HepG2 (cell line): ENCODE results near the gene NCOA5. TPM values are rescaled to one million over a fixed set of nuclear protein-coding genes. Genes with fewer than 3 reads are reported as not detected.

Source experiments
- ATAC-seq: fragments of 200-7000 bp; cut with Tn5 transposase; 3 replicates; pipeline ENCODE4 v1.9.1; 2020; ENCODE audit warnings: mild to moderate bottlenecking, moderate library complexity
- BruUV-seq: library from RNA; stranded (reverse); fragments of 400-500 nt; replicated peaks from 2 replicates; lab custom pipeline; 2021; lab: Mats Ljungman, UMichigan
- CTCF ChIA-PET: fragments of 300-600 bp; formaldehyde crosslinking; extraction: SDS; loops from one replicate; lab custom pipeline; 2021; ENCODE audit warnings: low total read pairs, inconsistent platforms, low intra/inter-chr PET ratio; lab: Yijun Ruan, JAX
- POLR2A ChIA-PET: fragments of 350-600 bp; sonication (Branson Sonifier 250); formaldehyde crosslinking; loops from one replicate; lab custom pipeline; 2020; ENCODE audit warnings: antibody characterized with exemption, inconsistent platforms; lab: Yijun Ruan, JAX
- DNase-seq: peaks from one replicate; pipeline ENCODE4 v3.0.0-alpha.2; 2015; ENCODE audit warnings: low spot score
- FAIRE-seq: peaks from 3 replicates; lab custom pipeline; 2011; peaks lifted over from hg19 to GRCh38; lab: Jason Lieb, UNC
- H2AFZ ChIP-seq: one replicate; pipeline ENCODE4 v1.6.1; 2011; ENCODE audit warnings: low read length, inconsistent platforms
- H3K27ac ChIP-seq: fragments of 300-600 bp; 3 replicates; pipeline ENCODE4 v1.8.0; 2011; ENCODE audit warnings: mixed run types, mild to moderate bottlenecking, mixed read lengths, low read length, inconsistent platforms; ENCODE audit not compliant: insufficient read depth; ENCODE audit errors: extremely low read length
- H3K27me3 ChIP-seq, 2 experiments: fragments of 200-600 bp in 1 of 2; 2 replicates in 1 of 2; 3 replicates in 1 of 2; pipeline versions ENCODE4 v1.6.0 to v1.8.0; 2011; ENCODE audit warnings: low read length in 2 of 2, mild to moderate bottlenecking in 2 of 2, moderate library complexity in 2 of 2, inconsistent platforms in 1 of 2; ENCODE audit not compliant: insufficient read depth in 2 of 2, control insufficient read depth in 1 of 2
- H3K36me3 ChIP-seq, 2 experiments: fragments of 200-600 bp in 1 of 2; replicated peaks in 1 of 2; 2 replicates in 1 of 2; 3 replicates in 1 of 2; pipeline versions ENCODE4 v1.5.1 to v1.8.0; 2011; ENCODE audit warnings: low read length in 2 of 2, inconsistent platforms in 1 of 2; ENCODE audit not compliant: insufficient read depth in 2 of 2, control insufficient read depth in 1 of 2
- H3K4me1 ChIP-seq: 2 replicates; pipeline ENCODE4 v1.5.1; 2012; ENCODE audit warnings: low read length, inconsistent platforms; ENCODE audit not compliant: insufficient read depth
- H3K4me2 ChIP-seq: 2 replicates; pipeline ENCODE4 v1.6.0; 2011; ENCODE audit warnings: low read depth, low read length, inconsistent platforms
- H3K4me3 ChIP-seq, 3 experiments: fragments of 200-600 bp in 1 of 3; sonication (generic), shearing (Covaris generic) in 1 of 3; replicated peaks in 1 of 3; 2 replicates each; pipeline ENCODE4 v1.5.1; 2011 to 2016; ENCODE audit warnings: low read length in 3 of 3, inconsistent platforms in 2 of 3, low read depth in 2 of 3, mild to moderate bottlenecking in 2 of 3, control low read depth in 1 of 3, mixed read lengths in 1 of 3; ENCODE audit not compliant: insufficient read depth in 1 of 3
- H3K79me2 ChIP-seq: one replicate; pipeline ENCODE4 v1.6.1; 2011; ENCODE audit warnings: low read length, inconsistent platforms; ENCODE audit not compliant: insufficient read depth
- H3K9ac ChIP-seq: 2 replicates; pipeline ENCODE4 v1.6.0; 2011; ENCODE audit warnings: mild to moderate bottlenecking, low read depth, low read length, inconsistent platforms; ENCODE audit not compliant: insufficient read depth
- H3K9me3 ChIP-seq: 2 replicates; pipeline ENCODE4 v1.5.1; 2012; ENCODE audit warnings: mild to moderate bottlenecking, low read length
- H4K20me1 ChIP-seq: 2 replicates; pipeline ENCODE4 v1.6.0; 2011; ENCODE audit warnings: inconsistent platforms, mild to moderate bottlenecking, low read length, moderate library complexity; ENCODE audit not compliant: insufficient read depth
- HMG20A ChIP-seq: IDR thresholded peaks from 2 replicates; pipeline ENCODE4 v1.6.1; 2016; ENCODE audit warnings: borderline replicate concordance
- JUND ChIP-seq: sonication (generic); formaldehyde crosslinking; IDR thresholded peaks from 2 replicates; pipeline ENCODE4 v1.8.0; 2022; ENCODE audit warnings: mild to moderate bottlenecking, missing genetic modification reagents
- KLF11 ChIP-seq: IDR thresholded peaks from 2 replicates; pipeline ENCODE4 v1.6.1; 2016; ENCODE audit warnings: missing compliant biosample characterization
- MAFG ChIP-seq: sonication (generic); formaldehyde crosslinking; IDR thresholded peaks from 2 replicates; pipeline ENCODE4 v1.5.1; 2020; ENCODE audit warnings: mild to moderate bottlenecking, missing genetic modification reagents
- PHF20 ChIP-seq: sonication (generic); formaldehyde crosslinking; IDR thresholded peaks from 2 replicates; pipeline ENCODE4 v1.5.0; 2020; ENCODE audit warnings: mild to moderate bottlenecking, missing genetic modification reagents
- PPARG ChIP-seq: conservative IDR thresholded peaks from 2 replicates; pipeline ENCODE4 v1.6.1; 2016; ENCODE audit warnings: missing biosample characterization, missing genetic modification reagents
- RFXAP ChIP-seq: sonication (generic); formaldehyde crosslinking; IDR thresholded peaks from 2 replicates; pipeline ENCODE4 v1.4.0; 2020; ENCODE audit warnings: missing genetic modification reagents, borderline replicate concordance
- ZNF234 ChIP-seq: sonication (generic); formaldehyde crosslinking; conservative IDR thresholded peaks from 2 replicates; pipeline ENCODE4 v1.5.1; 2020; ENCODE audit warnings: mild to moderate bottlenecking, missing genetic modification reagents
- WGBS: methylation state at CpG from one replicate; pipeline ENCODE4 v1.1.6; 2017; ENCODE audit warnings: low lambda C conversion rate; 5-methylcytosine and 5-hydroxymethylcytosine counted together
- in situ Hi-C: cut with HindIII; loops from 2 replicates; pipeline ENCODE4 v1.10.0; 2017; ENCODE audit warnings: low pct_unique_long_range_greater_than_20kb; ENCODE audit not compliant: extremely low pct_ligation_motif_present
- intact Hi-C: fragments of 100-400 bp; cut with micrococcal nuclease; formaldehyde crosslinking; loops from one replicate; pipeline ENCODE4 v1.10.0; 2022; ENCODE audit not compliant: unreplicated experiment
- polyA plus RNA-seq, 8 experiments: library from polyadenylated mRNA; depleted of rRNA in 3 of 8; stranded (reverse) in 7 of 8; unstranded in 1 of 8; fragments of >200 nt; fragmentation: Illumina TruSeq in 4 of 8; extraction: Trizol in 4 of 8; gene quantifications; 2 replicates each; pipeline versions ENCODE4 v1.2.1 to v1.2.3, GENCODE V29; 2011 to 2016; ENCODE audit warnings: low read depth in 4 of 8, missing spikeins in 1 of 8, mixed read lengths in 1 of 8; ENCODE audit not compliant: insufficient read depth in 1 of 8
- total RNA-seq, 5 experiments: library from RNA; depleted of rRNA; stranded (reverse); fragments of >200 nt; fragmentation: Illumina TruSeq; extraction: Trizol; gene quantifications; 2 replicates each; pipeline ENCODE4 v1.2.3, GENCODE V29; 2016; ENCODE audit warnings: low read depth in 1 of 5
- TF ChIP-seq, protein P1 (sequence below): fragments of 450-650 bp; IDR thresholded peaks from 2 replicates; pipeline ENCODE4 v1.6.1; 2017
- TF ChIP-seq, protein P2 (sequence below): sonication (generic); formaldehyde crosslinking; IDR thresholded peaks from 2 replicates; pipeline ENCODE4 v1.8.1; 2023; ENCODE audit warnings: missing genetic modification reagents, inconsistent platforms, borderline replicate concordance
- TF ChIP-seq, protein P3 (sequence below): IDR thresholded peaks from 2 replicates; pipeline ENCODE4 v1.6.1; 2016; ENCODE audit warnings: missing biosample characterization, missing genetic modification reagents, low read depth
- TF ChIP-seq, protein P4 (sequence below): sonication (generic); formaldehyde crosslinking; IDR thresholded peaks from 2 replicates; pipeline ENCODE4 v1.5.0; 2020; ENCODE audit warnings: missing genetic modification reagents, mild to moderate bottlenecking, borderline replicate concordance
- TF ChIP-seq, protein P5 (sequence below): sonication (generic); formaldehyde crosslinking; IDR thresholded peaks from 2 replicates; pipeline ENCODE4 v1.4.0; 2020; ENCODE audit warnings: missing genetic modification reagents
- TF ChIP-seq, protein P6 (sequence below): sonication (generic); formaldehyde crosslinking; conservative IDR thresholded peaks from 2 replicates; pipeline ENCODE4 v1.4.0; 2020; ENCODE audit warnings: missing genetic modification reagents

Gene NCOA5
- total and polyA plus RNA-seq, 2 of the 13 experiments (the other 11 are each of a cell fraction or from before 2014, with no cell fraction given): 16.5 to 28.4 TPM

DNA sequence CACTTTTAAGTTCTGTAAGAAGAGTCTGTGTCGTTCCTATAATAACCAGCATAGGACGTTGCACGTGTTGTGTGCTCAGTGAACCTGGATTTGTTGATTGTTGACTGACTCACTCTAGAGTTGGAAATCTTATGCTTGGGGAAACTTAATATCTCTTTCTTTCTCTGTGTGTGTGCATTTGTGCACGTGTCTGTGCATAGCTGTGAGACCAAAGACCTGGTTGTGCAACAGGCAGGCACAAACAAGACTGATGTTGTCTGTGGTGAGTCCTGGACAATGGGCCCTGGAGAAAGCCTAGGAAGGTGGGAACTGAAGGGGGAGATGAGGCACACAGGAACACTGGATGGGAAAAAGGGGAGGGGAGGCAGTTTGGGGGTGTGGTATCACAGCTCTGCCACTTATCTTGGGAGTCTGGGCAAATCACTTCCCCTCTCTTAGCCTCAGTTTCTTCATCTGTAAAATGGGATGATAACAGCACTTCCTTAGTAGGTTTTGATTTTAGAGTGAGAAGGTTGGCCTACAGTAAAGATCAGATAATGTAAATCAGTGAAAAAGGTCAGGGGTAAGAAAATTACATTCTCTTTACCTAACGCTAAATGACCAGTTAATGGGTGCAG is 36.8 kb upstream of the NCOA5 start (continued):
- TF ChIP-seq, protein P1, sequence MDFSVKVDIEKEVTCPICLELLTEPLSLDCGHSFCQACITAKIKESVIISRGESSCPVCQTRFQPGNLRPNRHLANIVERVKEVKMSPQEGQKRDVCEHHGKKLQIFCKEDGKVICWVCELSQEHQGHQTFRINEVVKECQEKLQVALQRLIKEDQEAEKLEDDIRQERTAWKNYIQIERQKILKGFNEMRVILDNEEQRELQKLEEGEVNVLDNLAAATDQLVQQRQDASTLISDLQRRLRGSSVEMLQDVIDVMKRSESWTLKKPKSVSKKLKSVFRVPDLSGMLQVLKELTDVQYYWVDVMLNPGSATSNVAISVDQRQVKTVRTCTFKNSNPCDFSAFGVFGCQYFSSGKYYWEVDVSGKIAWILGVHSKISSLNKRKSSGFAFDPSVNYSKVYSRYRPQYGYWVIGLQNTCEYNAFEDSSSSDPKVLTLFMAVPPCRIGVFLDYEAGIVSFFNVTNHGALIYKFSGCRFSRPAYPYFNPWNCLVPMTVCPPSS: no peak
- no peak for TF ChIP-seq PHF20 (CRISPR knock-in tag)
- no peak for TF ChIP-seq KLF11 (CRISPR knock-in tag)
- TF ChIP-seq JUND (CRISPR knock-in tag): no peak
- TF ChIP-seq RFXAP (CRISPR knock-in tag): no peak

DNA sequence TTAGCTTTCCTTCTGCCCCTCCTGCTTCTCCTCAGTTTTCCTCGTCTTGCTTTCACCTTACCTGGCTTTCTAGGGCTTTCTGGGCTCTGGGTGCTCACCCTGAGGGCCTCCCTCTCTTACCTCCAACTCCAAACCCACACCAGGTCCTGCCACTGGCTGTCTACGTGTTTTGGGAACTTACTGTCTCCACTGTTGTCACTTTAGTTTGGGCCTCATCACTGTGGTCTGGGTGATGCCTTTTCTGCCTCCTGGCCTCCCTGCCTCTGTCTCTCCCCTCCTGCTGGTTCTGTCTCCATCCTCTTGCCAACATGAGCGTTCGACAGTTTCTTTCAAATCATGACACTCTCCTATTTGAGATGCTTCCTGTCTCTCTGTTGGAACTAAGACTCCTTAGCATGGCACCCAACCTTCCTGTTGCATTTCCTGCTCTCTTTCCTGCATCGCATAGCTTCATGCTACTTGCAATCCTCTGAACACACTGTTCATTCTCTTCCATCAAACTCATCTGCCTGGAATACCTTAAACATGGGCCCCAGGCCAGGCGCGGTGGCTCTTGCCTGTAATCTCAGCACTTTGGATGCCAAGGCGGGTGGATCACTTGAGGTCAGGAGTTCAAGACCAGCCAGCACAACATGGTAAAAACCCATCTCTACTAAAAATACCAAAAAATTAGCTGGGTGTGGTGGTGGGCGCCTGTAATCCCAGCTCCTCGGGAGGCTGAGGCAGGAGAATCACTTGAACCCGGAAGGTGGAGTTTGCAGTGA is 33.9 kb upstream of the NCOA5 start:
- FAIRE-seq: no peak
- 50% methylated on average over 11 of the region's 11 CpGs for WGBS
- Histone ChIP-seq H2AFZ (no peak overlapping the region), H3K4me1 (peaks cover 25% of the 10 kb centered on the region), H3K36me3 (no peaks in the 10 kb centered on the region), H3K9ac (no peak overlapping the region), H3K4me2 (no peak overlapping the region), H3K27me3 (peaks cover 0 to 30% of the 10 kb centered on the region in 2 experiments; a peak in 3 of 5 replicates), H3K4me3 (no peak overlapping the region), H3K9me3 (no peaks in the 10 kb centered on the region), H3K27ac (no peak overlapping the region), H3K79me2 (no peaks in the 10 kb centered on the region), H4K20me1 (peaks cover 2% of the 10 kb centered on the region; the same call in 1 of the 2 replicates)
- CTCF ChIA-PET: no interaction called here
- in situ Hi-C loops (no loop called here), intact Hi-C loops (no loop called here)
- no peak for ATAC-seq
- no TSS peak for BruUV-seq
- no peak for DNase-seq
- POLR2A ChIA-PET: no interaction called here
- TF ChIP-seq, protein P2, sequence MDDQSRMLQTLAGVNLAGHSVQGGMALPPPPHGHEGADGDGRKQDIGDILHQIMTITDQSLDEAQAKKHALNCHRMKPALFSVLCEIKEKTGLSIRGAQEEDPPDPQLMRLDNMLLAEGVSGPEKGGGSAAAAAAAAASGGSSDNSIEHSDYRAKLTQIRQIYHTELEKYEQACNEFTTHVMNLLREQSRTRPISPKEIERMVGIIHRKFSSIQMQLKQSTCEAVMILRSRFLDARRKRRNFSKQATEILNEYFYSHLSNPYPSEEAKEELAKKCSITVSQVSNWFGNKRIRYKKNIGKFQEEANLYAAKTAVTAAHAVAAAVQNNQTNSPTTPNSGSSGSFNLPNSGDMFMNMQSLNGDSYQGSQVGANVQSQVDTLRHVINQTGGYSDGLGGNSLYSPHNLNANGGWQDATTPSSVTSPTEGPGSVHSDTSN: no peak
- TF ChIP-seq HMG20A (CRISPR knock-in tag) (no peak), PPARG (CRISPR knock-in tag) (no peak), MAFG (CRISPR knock-in tag) (no peak), ZNF234 (CRISPR knock-in tag) (no peak)
- TF ChIP-seq, protein P3, sequence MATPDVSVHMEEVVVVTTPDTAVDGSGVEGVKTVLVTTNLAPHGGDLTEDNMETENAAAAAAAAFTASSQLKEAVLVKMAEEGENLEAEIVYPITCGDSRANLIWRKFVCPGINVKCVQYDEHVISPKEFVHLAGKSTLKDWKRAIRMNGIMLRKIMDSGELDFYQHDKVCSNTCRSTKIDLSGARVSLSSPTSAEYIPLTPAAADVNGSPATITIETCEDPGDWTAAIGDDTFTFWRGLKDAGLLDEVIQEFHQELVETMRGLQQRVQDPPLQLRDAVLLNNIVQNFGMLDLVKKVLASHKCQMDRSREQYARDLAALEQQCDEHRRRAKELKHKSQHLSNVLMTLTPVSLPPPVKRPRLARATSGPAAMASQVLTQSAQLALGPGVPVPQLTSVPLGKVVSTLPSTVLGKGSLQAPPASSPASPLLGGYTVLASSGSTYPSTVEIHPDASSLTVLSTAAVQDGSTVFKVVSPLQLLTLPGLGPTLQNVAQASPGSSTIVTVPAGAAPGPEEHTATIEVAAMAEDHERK (CRISPR knock-in tag): no peak
- TF ChIP-seq, protein P4, sequence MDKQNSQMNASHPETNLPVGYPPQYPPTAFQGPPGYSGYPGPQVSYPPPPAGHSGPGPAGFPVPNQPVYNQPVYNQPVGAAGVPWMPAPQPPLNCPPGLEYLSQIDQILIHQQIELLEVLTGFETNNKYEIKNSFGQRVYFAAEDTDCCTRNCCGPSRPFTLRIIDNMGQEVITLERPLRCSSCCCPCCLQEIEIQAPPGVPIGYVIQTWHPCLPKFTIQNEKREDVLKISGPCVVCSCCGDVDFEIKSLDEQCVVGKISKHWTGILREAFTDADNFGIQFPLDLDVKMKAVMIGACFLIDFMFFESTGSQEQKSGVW (CRISPR knock-in tag): no peak
- TF ChIP-seq, protein P5, sequence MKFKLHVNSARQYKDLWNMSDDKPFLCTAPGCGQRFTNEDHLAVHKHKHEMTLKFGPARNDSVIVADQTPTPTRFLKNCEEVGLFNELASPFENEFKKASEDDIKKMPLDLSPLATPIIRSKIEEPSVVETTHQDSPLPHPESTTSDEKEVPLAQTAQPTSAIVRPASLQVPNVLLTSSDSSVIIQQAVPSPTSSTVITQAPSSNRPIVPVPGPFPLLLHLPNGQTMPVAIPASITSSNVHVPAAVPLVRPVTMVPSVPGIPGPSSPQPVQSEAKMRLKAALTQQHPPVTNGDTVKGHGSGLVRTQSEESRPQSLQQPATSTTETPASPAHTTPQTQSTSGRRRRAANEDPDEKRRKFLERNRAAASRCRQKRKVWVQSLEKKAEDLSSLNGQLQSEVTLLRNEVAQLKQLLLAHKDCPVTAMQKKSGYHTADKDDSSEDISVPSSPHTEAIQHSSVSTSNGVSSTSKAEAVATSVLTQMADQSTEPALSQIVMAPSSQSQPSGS (CRISPR knock-in tag): no peak
- TF ChIP-seq, protein P6, sequence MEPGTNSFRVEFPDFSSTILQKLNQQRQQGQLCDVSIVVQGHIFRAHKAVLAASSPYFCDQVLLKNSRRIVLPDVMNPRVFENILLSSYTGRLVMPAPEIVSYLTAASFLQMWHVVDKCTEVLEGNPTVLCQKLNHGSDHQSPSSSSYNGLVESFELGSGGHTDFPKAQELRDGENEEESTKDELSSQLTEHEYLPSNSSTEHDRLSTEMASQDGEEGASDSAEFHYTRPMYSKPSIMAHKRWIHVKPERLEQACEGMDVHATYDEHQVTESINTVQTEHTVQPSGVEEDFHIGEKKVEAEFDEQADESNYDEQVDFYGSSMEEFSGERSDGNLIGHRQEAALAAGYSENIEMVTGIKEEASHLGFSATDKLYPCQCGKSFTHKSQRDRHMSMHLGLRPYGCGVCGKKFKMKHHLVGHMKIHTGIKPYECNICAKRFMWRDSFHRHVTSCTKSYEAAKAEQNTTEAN (CRISPR knock-in tag): no peak
